GM18867 (cell line): ENCODE measurements around the gene C2orf81.

Experiments used
- ATAC-seq: cut with Tn5 transposase; IDR thresholded peaks from one replicate; pipeline ENCODE4 v1.9.1; 2021; ENCODE audit warnings: mild to moderate bottlenecking, moderate library complexity; ENCODE audit not compliant: unreplicated experiment

The C2orf81 gene

GRCh38 chr2:74391580-74392448 lies 29.6 kb downstream of the C2orf81 start:
- peak; percentile 71 for ATAC-seq

- ATAC-seq, result peak; percentile 13
These were observed 30.2 kb downstream of the C2orf81 start for GRCh38 chr2:74391209-74391579.

GRCh38 chr2:74390606-74391005 lies 30.8 kb downstream of the C2orf81 start:
- no peak for ATAC-seq

- no peak for ATAC-seq
These were observed 34.1 kb downstream of the C2orf81 start for GRCh38 chr2:74387346-74387745.

GRCh38 chr2:74385396-74385795 lies 36.0 kb downstream of the C2orf81 start:
- ATAC-seq, result no peak

GRCh38 chr2:74384051-74384450 lies 37.4 kb downstream of the C2orf81 start:
- ATAC-seq, result no peak

GRCh38 chr2:74383254-74383653 lies 38.2 kb downstream of the C2orf81 start:
- no peak for ATAC-seq

- no peak for ATAC-seq
These were observed 39.7 kb downstream of the C2orf81 start for GRCh38 chr2:74381751-74382150.

GRCh38 chr2:74379851-74380789 lies 41.3 kb downstream of the C2orf81 start, which contains the start of gene DCTN1:
DCTN1 (minus strand) TSS chr2:74380311; CDS start chr2:74380037, 274 bp downstream.
- peak; percentile 46 for ATAC-seq

GRCh38 chr2:74378007-74378406 lies 43.4 kb downstream of the C2orf81 start:
- ATAC-seq, result no peak

- no peak for ATAC-seq
These were observed 45.6 kb downstream of the C2orf81 start for GRCh38 chr2:74375838-74376237.

GRCh38 chr2:74374509-74375205 lies 46.8 kb downstream of the C2orf81 start:
- no peak for ATAC-seq

- ATAC-seq, result no peak
These were observed 47.4 kb downstream of the C2orf81 start for GRCh38 chr2:74373985-74374384.

- ATAC-seq, result no peak
These were observed 48.2 kb downstream of the C2orf81 start for GRCh38 chr2:74373221-74373676.

GRCh38 chr2:74372674-74373073 lies 48.7 kb downstream of the C2orf81 start:
- ATAC-seq, result no peak

- ATAC-seq, result no peak
These were observed 50.0 kb downstream of the C2orf81 start for GRCh38 chr2:74371421-74371820.

- no peak for ATAC-seq
These were observed 51.4 kb downstream of the C2orf81 start for GRCh38 chr2:74369976-74370375.

GRCh38 chr2:74368499-74368898 lies 52.9 kb downstream of the C2orf81 start:
- ATAC-seq, result no peak

GRCh38 chr2:74367789-74368188 lies 53.6 kb downstream of the C2orf81 start:
- no peak for ATAC-seq

GRCh38 chr2:74366036-74366435 lies 55.4 kb downstream of the C2orf81 start:
- no peak for ATAC-seq
